ENCODE measurements around the gene ARTN. TPM values are rescaled to one million over a fixed set of nuclear protein-coding genes. Genes with fewer than 3 reads are reported as not detected.
A peak's percentile ranks its signal among the peaks of the same experiment; 100 is the strongest.

Gene ARTN
- total and polyA plus RNA-seq, 2 experiments from 2014 or later: 6.7 to 35.7 TPM

- TF ChIP-seq CTCF (conservative IDR thresholded peaks at IDR 0.05; ENCODE audit: low read depth in 2 of 2) (peak; percentile 71 to 78), EZH2phosphoT487 (IDR thresholded peaks at IDR 0.05; ENCODE audit: unreplicated experiment) (no peak), ZNF331 (CRISPR knock-in tag; IDR thresholded peaks at IDR 0.05; ENCODE audit: low read depth) (no peak), JUNB (IDR thresholded peaks at IDR 0.05; ENCODE audit: unreplicated experiment) (no peak)
Observed at GRCh38 chr1:43930168-43930948, 3.2 kb upstream of the ARTN start (continued).

- H3K27ac Mint-ChIP-seq: no peak overlapping the region
- no peaks in the 10 kb centered on the region for H3K9me3 Mint-ChIP-seq
- ATAC-seq: no peak
Observed at GRCh38 chr1:43930949-43931275, 2.7 kb upstream of the ARTN start.

More at GRCh38 chr1:43930949-43931275, 2.7 kb upstream of the ARTN start:
- Mint-ChIP-seq H3K4me1 (peaks cover 36% of the 10 kb centered on the region), H3K27me3 (ENCODE audit: insufficient read depth, low read depth, poor library complexity) (peaks cover 30% of the 10 kb centered on the region), H3K4me3 (no peak overlapping the region), H3K36me3 (ENCODE audit: low read depth) (no peaks in the 10 kb centered on the region; the same call in 2 of the 3 replicates)
- peaks cover 8% of the 10 kb centered on the region for H3K27me3 ChIP-seq (ENCODE audit: insufficient read depth)
- peaks cover 18% of the 10 kb centered on the region for H3F3A ChIP-seq (replicated peaks; ENCODE audit: low read depth)
- no peak overlapping the region for H3K27ac ChIP-seq (ENCODE audit: low read depth)
- peaks cover 28% of the 10 kb centered on the region for H3K4me1 ChIP-seq (ENCODE audit: insufficient read depth)
- H3K4me2 ChIP-seq: no peak overlapping the region
- TF ChIP-seq ETS1 (IDR thresholded peaks at IDR 0.05) (no peak), NANOG (IDR thresholded peaks at IDR 0.05; ENCODE audit: borderline replicate concordance) (no peak), ZNF114 (CRISPR knock-in tag; IDR thresholded peaks at IDR 0.05) (no peak), ZNF331 (CRISPR knock-in tag; IDR thresholded peaks at IDR 0.05; ENCODE audit: low read depth) (no peak)
- TF ChIP-seq, protein P1, sequence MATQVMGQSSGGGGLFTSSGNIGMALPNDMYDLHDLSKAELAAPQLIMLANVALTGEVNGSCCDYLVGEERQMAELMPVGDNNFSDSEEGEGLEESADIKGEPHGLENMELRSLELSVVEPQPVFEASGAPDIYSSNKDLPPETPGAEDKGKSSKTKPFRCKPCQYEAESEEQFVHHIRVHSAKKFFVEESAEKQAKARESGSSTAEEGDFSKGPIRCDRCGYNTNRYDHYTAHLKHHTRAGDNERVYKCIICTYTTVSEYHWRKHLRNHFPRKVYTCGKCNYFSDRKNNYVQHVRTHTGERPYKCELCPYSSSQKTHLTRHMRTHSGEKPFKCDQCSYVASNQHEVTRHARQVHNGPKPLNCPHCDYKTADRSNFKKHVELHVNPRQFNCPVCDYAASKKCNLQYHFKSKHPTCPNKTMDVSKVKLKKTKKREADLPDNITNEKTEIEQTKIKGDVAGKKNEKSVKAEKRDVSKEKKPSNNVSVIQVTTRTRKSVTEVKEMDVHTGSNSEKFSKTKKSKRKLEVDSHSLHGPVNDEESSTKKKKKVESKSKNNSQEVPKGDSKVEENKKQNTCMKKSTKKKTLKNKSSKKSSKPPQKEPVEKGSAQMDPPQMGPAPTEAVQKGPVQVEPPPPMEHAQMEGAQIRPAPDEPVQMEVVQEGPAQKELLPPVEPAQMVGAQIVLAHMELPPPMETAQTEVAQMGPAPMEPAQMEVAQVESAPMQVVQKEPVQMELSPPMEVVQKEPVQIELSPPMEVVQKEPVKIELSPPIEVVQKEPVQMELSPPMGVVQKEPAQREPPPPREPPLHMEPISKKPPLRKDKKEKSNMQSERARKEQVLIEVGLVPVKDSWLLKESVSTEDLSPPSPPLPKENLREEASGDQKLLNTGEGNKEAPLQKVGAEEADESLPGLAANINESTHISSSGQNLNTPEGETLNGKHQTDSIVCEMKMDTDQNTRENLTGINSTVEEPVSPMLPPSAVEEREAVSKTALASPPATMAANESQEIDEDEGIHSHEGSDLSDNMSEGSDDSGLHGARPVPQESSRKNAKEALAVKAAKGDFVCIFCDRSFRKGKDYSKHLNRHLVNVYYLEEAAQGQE (IDR thresholded peaks at IDR 0.05; ENCODE audit: unreplicated experiment): no peak
- H3K79me2 ChIP-seq (replicated peaks; ENCODE audit: insufficient read depth): no peaks in the 10 kb centered on the region
- no peaks in the 10 kb centered on the region for H3K9me2 ChIP-seq (ENCODE audit: insufficient read depth)
- H3K36me3 ChIP-seq (ENCODE audit: insufficient read depth): no peaks in the 10 kb centered on the region
- no peak overlapping the region for H2AFZ ChIP-seq
- H3K4me3 ChIP-seq: no peak overlapping the region
- H4K20me1 ChIP-seq (replicated peaks; ENCODE audit: insufficient read depth): no peaks in the 10 kb centered on the region
- no peak for DNase-seq (ENCODE audit: low spot score)

Measured in GM23338 (cell line).